ENCODE measurements around the gene PRDM10. TPM values are rescaled to one million over a fixed set of nuclear protein-coding genes. Genes with fewer than 3 reads are reported as not detected.

PRDM10 gene
- total RNA-seq, 4 donors from 2014 or later, result 7.2 to 13.4 (median 8.1) TPM

DNA sequence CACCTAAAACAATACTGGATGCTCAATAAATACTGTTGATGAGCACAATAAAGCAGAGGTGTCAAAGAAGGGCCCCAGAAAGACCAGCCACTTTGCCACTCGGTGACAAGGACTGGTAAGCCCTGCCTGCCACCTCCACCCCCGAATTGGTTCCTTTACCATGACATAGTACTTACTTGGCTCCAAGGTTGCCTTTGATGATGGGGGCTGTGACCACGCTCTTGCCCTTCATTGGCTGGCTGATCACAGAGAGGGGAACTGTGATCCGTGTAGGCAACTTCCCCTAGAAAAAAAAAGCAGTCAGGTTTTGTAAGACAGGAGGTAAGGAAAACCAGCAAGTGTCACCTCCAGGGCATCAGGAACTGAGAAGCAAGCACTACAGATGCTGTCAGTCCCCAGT is 136.9 kb downstream of the PRDM10 start:
- DNase-seq (ENCODE audit: low spot score) (no peak), ATAC-seq (ENCODE audit: low FRiP score) (no peak)
- TF ChIP-seq, protein P1, sequence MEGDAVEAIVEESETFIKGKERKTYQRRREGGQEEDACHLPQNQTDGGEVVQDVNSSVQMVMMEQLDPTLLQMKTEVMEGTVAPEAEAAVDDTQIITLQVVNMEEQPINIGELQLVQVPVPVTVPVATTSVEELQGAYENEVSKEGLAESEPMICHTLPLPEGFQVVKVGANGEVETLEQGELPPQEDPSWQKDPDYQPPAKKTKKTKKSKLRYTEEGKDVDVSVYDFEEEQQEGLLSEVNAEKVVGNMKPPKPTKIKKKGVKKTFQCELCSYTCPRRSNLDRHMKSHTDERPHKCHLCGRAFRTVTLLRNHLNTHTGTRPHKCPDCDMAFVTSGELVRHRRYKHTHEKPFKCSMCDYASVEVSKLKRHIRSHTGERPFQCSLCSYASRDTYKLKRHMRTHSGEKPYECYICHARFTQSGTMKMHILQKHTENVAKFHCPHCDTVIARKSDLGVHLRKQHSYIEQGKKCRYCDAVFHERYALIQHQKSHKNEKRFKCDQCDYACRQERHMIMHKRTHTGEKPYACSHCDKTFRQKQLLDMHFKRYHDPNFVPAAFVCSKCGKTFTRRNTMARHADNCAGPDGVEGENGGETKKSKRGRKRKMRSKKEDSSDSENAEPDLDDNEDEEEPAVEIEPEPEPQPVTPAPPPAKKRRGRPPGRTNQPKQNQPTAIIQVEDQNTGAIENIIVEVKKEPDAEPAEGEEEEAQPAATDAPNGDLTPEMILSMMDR (IDR thresholded peaks at IDR 0.05), result no peak

DNA sequence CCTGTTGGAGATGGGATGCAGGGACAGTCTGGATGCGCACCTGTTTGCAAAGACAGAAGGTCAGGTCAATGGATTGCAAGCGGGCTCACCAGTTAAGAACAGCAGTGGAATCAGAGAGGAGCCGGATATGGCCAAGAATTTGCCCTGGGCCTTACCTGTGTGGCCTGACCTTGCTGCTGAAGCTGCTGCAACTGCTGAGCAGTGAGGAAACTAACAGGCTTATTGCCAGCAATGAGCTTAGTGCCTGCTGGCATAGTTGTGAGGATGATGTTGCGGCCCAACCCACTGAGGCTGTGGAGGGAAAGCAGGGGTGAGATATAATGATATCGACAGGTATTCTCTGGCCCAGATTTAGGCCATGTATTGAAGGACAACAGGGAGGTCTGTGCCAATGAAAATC is 137.8 kb downstream of the PRDM10 start:
- no peak for DNase-seq (ENCODE audit: low spot score)
- TF ChIP-seq, protein P1 (IDR thresholded peaks at IDR 0.05), result no peak

DNA sequence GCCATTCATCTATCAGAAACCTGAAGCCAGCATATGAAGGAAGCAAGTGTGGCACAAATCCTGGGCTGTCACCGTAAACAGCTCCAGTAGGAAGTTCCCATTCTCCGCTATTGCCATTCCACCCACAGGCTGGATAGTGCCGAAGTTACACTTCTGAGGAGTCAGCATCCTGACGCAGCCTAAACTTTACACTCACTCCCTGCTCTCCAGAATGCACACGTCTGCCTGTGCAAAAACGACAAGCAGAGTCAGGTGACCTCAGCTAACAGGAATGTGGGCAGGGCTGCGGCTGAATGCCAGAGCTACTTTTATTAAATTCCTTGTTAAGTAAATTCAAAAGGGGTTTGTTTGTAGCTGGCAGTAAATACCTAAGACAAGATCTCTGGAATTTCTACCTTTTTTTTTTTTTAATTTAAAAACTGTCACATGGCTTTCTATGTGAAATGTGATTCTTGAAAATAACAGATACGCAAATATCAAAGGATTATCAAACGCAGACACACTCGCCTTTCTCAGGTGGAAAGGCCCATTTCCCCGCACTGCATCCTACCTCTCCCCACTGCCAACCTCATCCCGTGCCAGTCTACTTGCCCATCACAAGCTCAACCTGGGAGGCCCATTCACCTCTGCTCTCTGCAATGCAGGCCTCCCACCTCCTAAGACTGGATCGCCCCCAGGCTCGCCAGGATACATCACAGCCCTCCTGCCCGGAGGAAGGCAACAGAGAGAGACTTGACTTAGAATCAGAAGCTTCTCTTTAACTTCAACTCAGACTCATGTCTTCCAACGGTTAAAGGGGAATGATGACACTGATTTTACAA is 140.7 kb downstream of the PRDM10 start:
- TF ChIP-seq, protein P1 (IDR thresholded peaks at IDR 0.05), result no peak
- DNase-seq (ENCODE audit: low spot score) (peak; percentile 41), ATAC-seq (ENCODE audit: low FRiP score) (peak; percentile 97)

More for the DNA sequence above, 137.8 kb downstream of the PRDM10 start:
- ATAC-seq (ENCODE audit: low FRiP score), result no peak

DNA sequence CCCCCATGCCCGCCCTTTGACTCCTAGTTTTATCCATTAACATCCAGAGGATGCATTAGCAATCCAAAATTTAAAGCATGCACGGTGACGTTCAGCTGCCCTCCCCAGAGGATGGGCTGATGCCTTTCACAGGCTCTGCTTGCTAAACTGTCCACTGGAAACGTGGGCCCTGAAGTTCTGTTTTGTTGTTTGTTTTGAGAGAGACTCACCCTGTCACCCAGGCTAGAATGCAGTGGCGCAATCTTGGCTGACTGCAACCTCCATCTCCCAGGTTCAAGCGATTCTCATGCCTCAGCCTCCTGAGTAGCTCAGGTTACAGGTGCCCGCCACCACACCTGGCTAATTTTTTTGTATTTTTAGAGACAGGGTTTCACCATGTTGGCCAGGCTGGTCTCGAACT is 146.6 kb downstream of the PRDM10 start:
- DNase-seq (ENCODE audit: low spot score), result no peak
- TF ChIP-seq, protein P1 (IDR thresholded peaks at IDR 0.05), result no peak
- ATAC-seq (ENCODE audit: low FRiP score), result no peak

DNA sequence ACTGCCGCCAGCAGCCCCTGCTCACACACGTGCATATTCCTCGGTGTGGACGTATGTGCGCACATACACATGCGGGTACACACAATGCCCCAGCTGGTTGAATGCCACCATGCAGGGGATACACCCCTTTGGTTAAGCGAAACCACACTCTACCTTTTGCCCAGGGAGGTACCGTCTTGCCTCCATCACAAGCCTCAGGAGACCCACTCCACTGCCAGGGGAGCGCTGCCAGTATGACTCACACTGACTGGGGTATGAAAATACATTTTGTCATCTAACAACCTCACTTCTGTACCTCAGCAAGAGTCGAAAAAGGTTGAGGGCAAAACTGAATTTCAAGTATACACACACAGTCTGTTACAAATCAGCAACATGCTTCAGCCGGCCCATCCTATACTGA is 147.5 kb downstream of the PRDM10 start:
- TF ChIP-seq, protein P1 (IDR thresholded peaks at IDR 0.05), result no peak
- ATAC-seq (ENCODE audit: low FRiP score), result no peak

DNA sequence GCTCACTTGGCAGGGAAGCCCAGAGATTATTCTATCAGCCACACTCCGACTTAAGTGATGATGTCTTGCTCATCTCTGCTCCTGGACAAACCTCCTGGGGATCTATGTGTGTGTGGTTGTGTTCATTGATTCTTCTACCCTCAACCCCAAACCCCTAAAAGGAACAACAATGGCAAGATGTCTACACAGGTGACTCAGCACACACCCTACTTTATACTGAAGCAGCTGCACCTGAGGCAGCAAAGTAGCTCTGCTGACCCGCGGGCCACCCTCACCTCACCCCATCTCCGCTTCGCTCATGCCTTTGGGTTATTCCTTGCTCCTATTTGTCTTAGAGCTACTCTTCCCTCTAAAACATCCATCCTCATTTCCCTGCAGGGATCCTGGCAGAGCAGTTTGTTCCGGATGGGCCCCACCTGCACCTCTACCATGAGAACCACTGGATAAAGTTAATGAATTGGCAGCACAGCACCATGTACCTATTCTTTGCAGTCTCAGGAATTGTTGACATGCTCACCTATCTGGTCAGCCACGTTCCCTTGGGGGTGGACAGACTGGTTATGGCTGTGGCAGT is 148.3 kb downstream of the PRDM10 start:
- TF ChIP-seq, protein P1 (IDR thresholded peaks at IDR 0.05), result no peak
- DNase-seq (ENCODE audit: low spot score), result no peak
- no peak for ATAC-seq (ENCODE audit: low FRiP score)

More for the DNA sequence above, 147.5 kb downstream of the PRDM10 start:
- no peak for DNase-seq (ENCODE audit: low spot score)

All from omental fat pad (tissue), 4 donors.